H9 (cell line): ENCODE measurements around the gene ZNF77. TPM values are rescaled to one million over a fixed set of nuclear protein-coding genes. Genes with fewer than 3 reads are reported as not detected.

Experiments
- DNase-seq: peaks from one replicate; pipeline ENCODE4 v3.0.0-alpha.2; 2017
- H2AFZ ChIP-seq: one replicate; pipeline ENCODE4 v1.6.1; 2013; ENCODE audit warnings: mild to moderate bottlenecking, low read length, control low read depth, moderate library complexity
- H2AK5ac ChIP-seq: 2 replicates; pipeline ENCODE4 v1.6.1; 2013; ENCODE audit warnings: low read length, control low read depth, mixed read lengths; ENCODE audit not compliant: insufficient read length
- H2BK120ac ChIP-seq: one replicate; pipeline ENCODE4 v1.6.1; 2013; ENCODE audit warnings: low read depth, mild to moderate bottlenecking, low read length, control low read depth, inconsistent platforms; ENCODE audit not compliant: poor library complexity, severe bottlenecking
- H2BK12ac ChIP-seq: 2 replicates; pipeline ENCODE4 v1.6.1; 2013; ENCODE audit warnings: low read length, control low read depth, mixed read lengths, low read depth; ENCODE audit not compliant: insufficient read length
- H2BK15ac ChIP-seq: 2 replicates; pipeline ENCODE4 v1.6.1; 2013; ENCODE audit warnings: low read depth, low read length, control low read depth
- H2BK20ac ChIP-seq: one replicate; pipeline ENCODE4 v1.6.1; 2013; ENCODE audit warnings: low read depth, mild to moderate bottlenecking, low read length, control low read depth, inconsistent platforms; ENCODE audit not compliant: poor library complexity, severe bottlenecking
- H2BK5ac ChIP-seq: 2 replicates; pipeline ENCODE4 v1.6.1; 2013; ENCODE audit warnings: low read length, control low read depth, mixed read lengths; ENCODE audit not compliant: insufficient read length
- H3K14ac ChIP-seq: 2 replicates; pipeline ENCODE4 v1.6.1; 2013; ENCODE audit warnings: low read length, control low read depth; ENCODE audit not compliant: insufficient read depth
- H3K18ac ChIP-seq: 2 replicates; pipeline ENCODE4 v1.6.1; 2013; ENCODE audit warnings: low read depth, mild to moderate bottlenecking, mixed read lengths, low read length, control low read depth; ENCODE audit not compliant: insufficient read length
- H3K23ac ChIP-seq: 2 replicates; pipeline ENCODE4 v1.6.1; 2013; ENCODE audit warnings: low read length, control low read depth, mixed read lengths, low read depth; ENCODE audit not compliant: insufficient read length
- H3K23me2 ChIP-seq: 2 replicates; pipeline ENCODE4 v1.6.1; 2013; ENCODE audit warnings: low read depth, mild to moderate bottlenecking, mixed read lengths, low read length, control low read depth; ENCODE audit not compliant: insufficient read length, poor library complexity, severe bottlenecking
- H3K27ac ChIP-seq: 2 replicates; pipeline ENCODE4 v1.5.1; 2013; ENCODE audit warnings: low read length, control low read depth, mixed read lengths, low read depth; ENCODE audit not compliant: insufficient read length
- H3K27me3 ChIP-seq: 2 replicates; pipeline ENCODE4 v1.6.1; 2013; ENCODE audit warnings: low read length, control low read depth, inconsistent platforms; ENCODE audit not compliant: insufficient read depth
- H3K4ac ChIP-seq: 2 replicates; pipeline ENCODE4 v1.6.1; 2013; ENCODE audit warnings: low read depth, mild to moderate bottlenecking, control low read depth, inconsistent platforms, low read length, moderate library complexity
- H3K4me1 ChIP-seq: 2 replicates; pipeline ENCODE4 v1.6.1; 2013; ENCODE audit warnings: low read length, control low read depth, inconsistent platforms; ENCODE audit not compliant: insufficient read depth
- H3K4me2 ChIP-seq: 2 replicates; pipeline ENCODE4 v1.6.1; 2013; ENCODE audit warnings: low read length, control low read depth, mixed read lengths; ENCODE audit not compliant: insufficient read length, insufficient read depth
- H3K56ac ChIP-seq: 2 replicates; pipeline ENCODE4 v1.6.1; 2013; ENCODE audit warnings: low read depth, mild to moderate bottlenecking, mixed read lengths, low read length, control low read depth; ENCODE audit not compliant: insufficient read length
- H3K79me1 ChIP-seq: 2 replicates; pipeline ENCODE4 v1.6.1; 2013; ENCODE audit warnings: low read depth, mild to moderate bottlenecking, moderate library complexity, low read length, control low read depth, inconsistent platforms; ENCODE audit not compliant: insufficient read depth, poor library complexity, severe bottlenecking
- H3K79me2 ChIP-seq: 2 replicates; pipeline ENCODE4 v1.6.1; 2013; ENCODE audit warnings: low read length, control low read depth, inconsistent platforms; ENCODE audit not compliant: insufficient read depth
- H3K9ac ChIP-seq: 2 replicates; pipeline ENCODE4 v1.6.1; 2013; ENCODE audit warnings: low read length, control low read depth, mixed read lengths; ENCODE audit not compliant: insufficient read length; ENCODE audit errors: extremely low read depth
- H3K9me3 ChIP-seq: one replicate; pipeline ENCODE4 v1.6.1; 2013; ENCODE audit warnings: low read depth, low read length, inconsistent platforms; ENCODE audit not compliant: control insufficient read depth
- H3T11ph ChIP-seq: one replicate; pipeline ENCODE4 v1.6.1; 2013; ENCODE audit warnings: mild to moderate bottlenecking, low read length, control low read depth, inconsistent platforms
- H4K20me1 ChIP-seq: one replicate; pipeline ENCODE4 v1.6.1; 2013; ENCODE audit not compliant: control insufficient read depth, insufficient read length, insufficient read depth
- H4K5ac ChIP-seq: 2 replicates; pipeline ENCODE4 v1.6.1; 2013; ENCODE audit warnings: low read depth, mild to moderate bottlenecking, mixed read lengths, low read length, control low read depth; ENCODE audit not compliant: insufficient read length
- H4K8ac ChIP-seq: replicated peaks from 2 replicates; pipeline ENCODE4 v1.6.1; 2013; ENCODE audit warnings: low read length, control low read depth, mixed read lengths, low read depth; ENCODE audit not compliant: insufficient read length
- H4K91ac ChIP-seq: 2 replicates; pipeline ENCODE4 v1.6.1; 2013; ENCODE audit warnings: low read depth, mild to moderate bottlenecking, moderate library complexity, mixed read lengths, low read length, control low read depth; ENCODE audit not compliant: insufficient read length
- H3K27ac Mint-ChIP-seq, 3 experiments: 2 replicates in 2 of 3; 3 replicates in 1 of 3; pipeline ENCODE4 v1.8.0; 2020 to 2021; ENCODE audit warnings: mixed read lengths in 3 of 3, mild to moderate bottlenecking in 1 of 3, moderate library complexity in 1 of 3
- H3K27me3 Mint-ChIP-seq: 2 replicates; pipeline ENCODE4 v1.8.0; 2021; ENCODE audit warnings: low read depth, mild to moderate bottlenecking, moderate library complexity, mixed read lengths
- H3K36me3 Mint-ChIP-seq, 3 experiments: 2 replicates in 2 of 3; 3 replicates in 1 of 3; pipeline ENCODE4 v1.8.0; 2020 to 2021; ENCODE audit warnings: low read depth in 3 of 3, mixed read lengths in 3 of 3; ENCODE audit not compliant: insufficient read depth in 1 of 3
- H3K4me1 Mint-ChIP-seq, 2 experiments: 2 replicates each; pipeline ENCODE4 v1.8.0; 2020; ENCODE audit warnings: mixed read lengths in 2 of 2
- H3K4me3 Mint-ChIP-seq, 2 experiments: 2 replicates in 1 of 2; 3 replicates in 1 of 2; pipeline ENCODE4 v1.8.0; 2020 to 2021; ENCODE audit warnings: mild to moderate bottlenecking in 2 of 2, mixed read lengths in 2 of 2, moderate library complexity in 1 of 2
- H3K9me3 Mint-ChIP-seq, 2 experiments: 2 replicates in 1 of 2; 3 replicates in 1 of 2; pipeline ENCODE4 v1.8.0; 2020; ENCODE audit warnings: mild to moderate bottlenecking in 2 of 2, mixed read lengths in 2 of 2, moderate library complexity in 1 of 2
- WGBS: extraction: QIAGEN DNeasy Blood & Tissue Kit; methylation state at CpG from one replicate; pipeline ENCODE4 v1.1.7; 2013; ENCODE audit warnings: missing lambda C conversion rate, low lambda C conversion rate, mixed read lengths; ENCODE audit not compliant: insufficient read length; ENCODE audit errors: extremely low coverage; 5-methylcytosine and 5-hydroxymethylcytosine counted together
- total RNA-seq: library from RNA; stranded (reverse); gene quantifications from 2 replicates; pipeline ENCODE4 v1.2.1, GENCODE V29; 2021
- TF ChIP-seq, protein P1 (sequence below): fragments of 200-600 bp; sonication (generic); conservative IDR thresholded peaks from 3 replicates; pipeline ENCODE4 v1.8.0; 2021; ENCODE audit warnings: antibody characterized with exemption, mild to moderate bottlenecking

Gene ZNF77
- total RNA-seq, 1 experiment from 2014 or later, result 4.6 TPM

DNA sequence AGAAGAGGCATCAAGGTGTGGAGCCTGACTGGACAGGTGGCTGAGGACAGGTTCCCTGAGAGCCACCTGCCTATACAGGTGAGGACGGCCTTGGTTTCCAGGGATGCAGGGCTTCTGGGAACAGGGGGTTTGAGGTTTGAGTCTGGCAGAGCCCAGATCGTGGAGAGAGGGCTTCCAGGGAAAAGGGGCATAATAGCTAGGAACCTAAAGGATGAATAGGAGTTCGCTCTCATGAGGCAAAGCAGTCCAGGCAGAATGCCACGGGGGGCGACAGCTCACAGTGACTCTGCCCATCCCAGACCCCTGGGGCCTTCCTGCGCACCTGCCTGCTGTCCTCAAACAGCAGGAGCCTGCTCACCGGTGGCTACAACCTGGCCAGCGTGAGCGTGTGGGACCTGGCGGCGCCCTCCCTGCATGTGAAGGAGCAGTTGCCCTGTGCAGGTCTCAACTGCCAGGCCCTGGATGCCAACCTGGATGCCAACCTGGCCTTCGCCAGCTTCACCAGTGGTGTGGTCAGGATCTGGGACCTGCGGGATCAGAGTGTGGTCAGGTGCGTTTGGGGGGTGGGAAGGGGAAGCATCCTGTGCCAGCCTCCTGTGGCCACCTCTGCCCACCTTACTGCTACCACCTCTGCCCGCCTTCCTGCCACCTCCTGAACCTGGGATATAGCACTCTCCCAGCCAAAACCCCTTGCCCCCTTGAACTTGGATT lies 44.6 kb upstream of the ZNF77 start:
- Histone ChIP-seq H3K79me2 (no peaks in the 10 kb centered on the region), H3K4ac (no peak overlapping the region), H3K9me3 (no peaks in the 10 kb centered on the region), H3K9ac (no peak overlapping the region), H2BK120ac (no peak overlapping the region), H4K91ac (no peak overlapping the region), H3K4me2 (no peak overlapping the region), H3K27ac (no peak overlapping the region), H4K8ac (no peak overlapping the region), H3K56ac (no peak overlapping the region), H2BK12ac (no peak overlapping the region), H3K18ac (no peak overlapping the region), H3K23me2 (no peaks in the 10 kb centered on the region), H3K4me1 (no peaks in the 10 kb centered on the region), H2BK20ac (no peak overlapping the region), H2BK15ac (no peak overlapping the region), H4K20me1 (no peaks in the 10 kb centered on the region), H3K14ac (no peak overlapping the region), H3K23ac (no peak overlapping the region), H2AFZ (no peak overlapping the region), H2AK5ac (no peak overlapping the region), H3K79me1 (no peaks in the 10 kb centered on the region), H3K27me3 (no peaks in the 10 kb centered on the region), H4K5ac (no peak overlapping the region), H2BK5ac (no peak overlapping the region), H3T11ph (no peak overlapping the region)
- WGBS, result no CpG with 5 or more reads among the region's 15 CpGs
- Mint-ChIP-seq H3K36me3 (no peaks in the 10 kb centered on the region), H3K27me3 (peaks cover 59% of the 10 kb centered on the region), H3K9me3 (no peaks in the 10 kb centered on the region), H3K4me1 (peaks cover 12 to 36% of the 10 kb centered on the region in 2 experiments), H3K4me3 (no peak overlapping the region), H3K27ac (no peak overlapping the region)
- no peak for DNase-seq
- TF ChIP-seq, protein P1, sequence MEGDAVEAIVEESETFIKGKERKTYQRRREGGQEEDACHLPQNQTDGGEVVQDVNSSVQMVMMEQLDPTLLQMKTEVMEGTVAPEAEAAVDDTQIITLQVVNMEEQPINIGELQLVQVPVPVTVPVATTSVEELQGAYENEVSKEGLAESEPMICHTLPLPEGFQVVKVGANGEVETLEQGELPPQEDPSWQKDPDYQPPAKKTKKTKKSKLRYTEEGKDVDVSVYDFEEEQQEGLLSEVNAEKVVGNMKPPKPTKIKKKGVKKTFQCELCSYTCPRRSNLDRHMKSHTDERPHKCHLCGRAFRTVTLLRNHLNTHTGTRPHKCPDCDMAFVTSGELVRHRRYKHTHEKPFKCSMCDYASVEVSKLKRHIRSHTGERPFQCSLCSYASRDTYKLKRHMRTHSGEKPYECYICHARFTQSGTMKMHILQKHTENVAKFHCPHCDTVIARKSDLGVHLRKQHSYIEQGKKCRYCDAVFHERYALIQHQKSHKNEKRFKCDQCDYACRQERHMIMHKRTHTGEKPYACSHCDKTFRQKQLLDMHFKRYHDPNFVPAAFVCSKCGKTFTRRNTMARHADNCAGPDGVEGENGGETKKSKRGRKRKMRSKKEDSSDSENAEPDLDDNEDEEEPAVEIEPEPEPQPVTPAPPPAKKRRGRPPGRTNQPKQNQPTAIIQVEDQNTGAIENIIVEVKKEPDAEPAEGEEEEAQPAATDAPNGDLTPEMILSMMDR, result no peak
